ENCODE results near the gene TMC7. TPM values are rescaled to one million over a fixed set of nuclear protein-coding genes. Genes with fewer than 3 reads are reported as not detected.

TMC7 gene
- total RNA-seq, 3 donors from 2014 or later, result 0.64 to 1.3 (median 0.73) TPM

DNA sequence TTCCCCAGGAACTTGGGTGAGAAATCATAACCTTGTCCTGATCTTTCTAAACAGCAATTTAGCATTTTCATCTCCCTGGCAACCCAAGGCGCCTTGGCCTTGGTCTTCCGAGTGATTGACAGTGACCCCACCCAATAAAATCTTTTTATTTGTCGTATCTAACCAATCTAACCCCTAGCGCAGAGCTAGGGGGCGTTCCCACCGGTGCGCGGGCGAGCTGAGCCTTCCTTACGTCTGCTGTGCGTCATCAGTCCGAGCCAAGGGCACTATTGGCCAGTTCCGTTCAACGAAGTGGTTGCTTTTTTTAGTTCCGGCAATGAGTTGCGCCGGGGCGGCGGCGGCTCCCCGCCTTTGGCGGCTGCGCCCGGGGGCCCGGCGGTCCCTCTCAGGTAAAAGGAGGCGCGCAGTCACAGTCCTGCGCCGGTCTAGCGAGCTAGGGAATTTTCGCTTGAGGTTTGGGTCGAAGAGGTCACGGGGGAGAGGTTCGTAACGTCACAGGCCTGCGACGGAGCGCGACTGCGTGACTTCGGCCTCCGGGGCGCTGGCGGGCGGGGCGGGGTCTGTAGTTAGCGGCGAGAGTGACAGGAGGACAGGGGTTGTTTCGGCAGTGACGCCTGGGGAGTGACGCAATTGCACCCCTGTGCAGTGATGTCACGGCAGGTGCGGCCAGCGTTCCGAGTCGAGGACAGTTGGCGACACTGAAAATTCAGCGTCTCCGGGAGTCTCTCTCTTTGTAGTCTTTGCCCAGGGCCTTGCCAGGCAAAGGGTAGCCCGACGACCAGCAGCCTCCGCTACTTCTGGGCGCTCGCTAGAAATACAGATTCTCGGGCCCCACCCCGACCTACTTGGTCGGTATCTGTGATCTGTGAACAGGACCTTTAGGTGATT lies 83.9 kb downstream of the TMC7 start, which contains the start of gene COQ7:
Gene COQ7 (plus strand): TSS at position 266 of the 888 bp plus-strand sequence. CDS start 51 bp downstream, at position 317.
- Histone ChIP-seq H3K4me1 (no peaks in the 10 kb centered on the region), H3K9me3 (no peaks in the 10 kb centered on the region), H3K4me3 (peak within 1 kb of the TSS; percentile 80 to 93 (median 81)), H3K36me3 (no peaks in the 10 kb centered on the region), H3K27me3 (no peaks in the 10 kb centered on the region), H3K27ac (peak within 1 kb of the TSS; percentile 100)
- DNase-seq (ENCODE audit: low spot score in 2 of 2), result peak; percentile 95 to 98
- intact Hi-C loops (cut with DNase I; ENCODE audit: low total_unique reads), result no loop called here
- TF ChIP-seq POLR2AphosphoS5 (IDR thresholded peaks at IDR 0.05), result peak; percentile 19 to 73 (median 67)
- TF ChIP-seq, protein P1, sequence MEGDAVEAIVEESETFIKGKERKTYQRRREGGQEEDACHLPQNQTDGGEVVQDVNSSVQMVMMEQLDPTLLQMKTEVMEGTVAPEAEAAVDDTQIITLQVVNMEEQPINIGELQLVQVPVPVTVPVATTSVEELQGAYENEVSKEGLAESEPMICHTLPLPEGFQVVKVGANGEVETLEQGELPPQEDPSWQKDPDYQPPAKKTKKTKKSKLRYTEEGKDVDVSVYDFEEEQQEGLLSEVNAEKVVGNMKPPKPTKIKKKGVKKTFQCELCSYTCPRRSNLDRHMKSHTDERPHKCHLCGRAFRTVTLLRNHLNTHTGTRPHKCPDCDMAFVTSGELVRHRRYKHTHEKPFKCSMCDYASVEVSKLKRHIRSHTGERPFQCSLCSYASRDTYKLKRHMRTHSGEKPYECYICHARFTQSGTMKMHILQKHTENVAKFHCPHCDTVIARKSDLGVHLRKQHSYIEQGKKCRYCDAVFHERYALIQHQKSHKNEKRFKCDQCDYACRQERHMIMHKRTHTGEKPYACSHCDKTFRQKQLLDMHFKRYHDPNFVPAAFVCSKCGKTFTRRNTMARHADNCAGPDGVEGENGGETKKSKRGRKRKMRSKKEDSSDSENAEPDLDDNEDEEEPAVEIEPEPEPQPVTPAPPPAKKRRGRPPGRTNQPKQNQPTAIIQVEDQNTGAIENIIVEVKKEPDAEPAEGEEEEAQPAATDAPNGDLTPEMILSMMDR (IDR thresholded peaks at IDR 0.05), result peak in 1 of 3 donors; percentile 6
- TF ChIP-seq POLR2A (IDR thresholded peaks at IDR 0.05), result peak; percentile 63

DNA sequence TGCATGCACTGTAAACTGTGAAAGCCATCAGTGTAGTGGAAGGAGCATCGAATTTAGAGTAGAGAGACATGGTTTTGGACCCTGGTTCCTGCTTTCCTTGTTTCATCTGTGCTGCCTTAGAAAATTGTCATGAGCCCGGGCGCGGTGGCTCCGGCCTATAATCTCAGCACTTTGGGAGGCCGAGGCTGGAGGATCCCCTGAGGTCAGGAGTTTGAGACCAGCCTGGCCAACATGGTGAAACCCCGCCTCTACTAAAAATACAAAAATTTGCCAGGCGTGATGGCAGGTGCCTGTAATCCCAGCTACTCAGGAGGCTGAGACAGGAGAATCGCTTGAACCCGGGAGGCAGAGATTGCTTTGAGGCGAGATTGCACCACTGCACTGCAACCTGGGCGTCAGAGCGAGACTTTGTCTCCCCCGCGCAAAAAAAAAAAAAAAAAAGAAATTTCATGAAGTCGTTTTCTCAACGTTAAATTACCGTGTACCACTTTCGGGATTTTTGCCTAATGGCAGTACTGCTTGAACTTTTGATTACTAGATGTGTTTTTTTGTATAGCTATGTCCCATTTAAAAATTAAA lies 84.6 kb downstream of the TMC7 start:
- peak overlapping the region; percentile 100 for H3K27ac ChIP-seq
- peak overlapping the region; percentile 80 to 93 (median 81) for H3K4me3 ChIP-seq
- TF ChIP-seq POLR2A (IDR thresholded peaks at IDR 0.05) (no peak), POLR2AphosphoS5 (IDR thresholded peaks at IDR 0.05) (no peak)
- TF ChIP-seq, protein P1 (IDR thresholded peaks at IDR 0.05), result no peak
- peak in 1 of 2 donors; percentile 34 for DNase-seq (ENCODE audit: low spot score in 2 of 2)
- no peaks in the 10 kb centered on the region for H3K36me3 ChIP-seq
- no peaks in the 10 kb centered on the region for H3K27me3 ChIP-seq
- no peaks in the 10 kb centered on the region for H3K4me1 ChIP-seq
- intact Hi-C loops (cut with DNase I; ENCODE audit: low total_unique reads), result no loop called here
- H3K9me3 ChIP-seq, result no peaks in the 10 kb centered on the region

DNA sequence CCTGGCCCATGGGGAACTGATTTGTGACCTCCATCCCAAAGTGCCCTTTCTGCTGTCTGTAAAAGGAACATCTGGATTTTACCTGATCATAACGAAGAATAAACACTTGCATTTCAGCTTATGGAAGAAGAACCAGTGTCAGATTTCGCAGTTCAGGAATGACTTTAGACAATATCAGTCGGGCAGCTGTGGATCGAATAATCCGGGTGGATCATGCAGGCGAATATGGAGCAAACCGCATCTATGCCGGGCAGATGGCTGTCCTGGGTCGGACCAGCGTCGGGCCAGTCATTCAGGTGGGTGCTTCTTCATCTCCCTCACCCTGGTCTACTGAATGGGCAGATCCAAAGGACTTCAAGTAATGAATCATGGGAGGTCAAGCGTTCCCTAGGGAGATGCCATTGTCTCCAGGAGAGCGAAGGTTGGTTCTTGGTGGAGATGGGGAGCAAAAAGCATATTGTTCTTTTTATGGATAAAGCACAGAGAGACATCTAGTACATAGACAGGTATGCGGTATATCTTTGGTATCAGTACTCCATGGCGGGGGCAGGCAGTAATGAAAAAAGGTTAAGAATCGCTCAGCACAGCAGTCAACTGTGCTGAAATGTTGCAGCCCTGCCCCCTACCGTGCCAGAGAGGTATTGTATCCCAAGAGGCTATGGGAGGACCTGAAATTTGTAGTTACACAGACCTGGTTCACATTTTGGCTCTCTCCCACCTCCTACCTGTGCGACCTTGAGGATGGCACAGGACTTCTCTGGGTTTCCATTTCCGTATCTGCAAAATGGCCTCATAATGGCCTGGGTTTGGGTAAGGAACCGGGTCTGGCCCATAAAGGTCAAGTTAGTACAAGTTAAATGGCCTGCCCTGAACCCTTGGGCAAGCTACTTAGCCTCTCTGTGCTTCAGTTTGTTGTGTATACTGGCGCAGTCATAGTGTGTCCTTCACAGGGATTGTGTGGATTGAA lies 88.4 kb downstream of the TMC7 start:
- no peaks in the 10 kb centered on the region for H3K27me3 ChIP-seq
- no peaks in the 10 kb centered on the region for H3K36me3 ChIP-seq
- intact Hi-C loops (cut with DNase I; ENCODE audit: low total_unique reads), result no loop called here
- peak in 1 of 2 donors; percentile 63 for DNase-seq (ENCODE audit: low spot score in 2 of 2)
- no peaks in the 10 kb centered on the region for H3K4me1 ChIP-seq
- H3K27ac ChIP-seq, result no peak overlapping the region
- TF ChIP-seq POLR2AphosphoS5 (IDR thresholded peaks at IDR 0.05), result no peak
- no peak for TF ChIP-seq POLR2A (IDR thresholded peaks at IDR 0.05)
- TF ChIP-seq, protein P1 (IDR thresholded peaks at IDR 0.05), result peak in 2 of 3 donors; percentile 57 to 67
- no peaks in the 10 kb centered on the region for H3K9me3 ChIP-seq
- no peak overlapping the region for H3K4me3 ChIP-seq

DNA sequence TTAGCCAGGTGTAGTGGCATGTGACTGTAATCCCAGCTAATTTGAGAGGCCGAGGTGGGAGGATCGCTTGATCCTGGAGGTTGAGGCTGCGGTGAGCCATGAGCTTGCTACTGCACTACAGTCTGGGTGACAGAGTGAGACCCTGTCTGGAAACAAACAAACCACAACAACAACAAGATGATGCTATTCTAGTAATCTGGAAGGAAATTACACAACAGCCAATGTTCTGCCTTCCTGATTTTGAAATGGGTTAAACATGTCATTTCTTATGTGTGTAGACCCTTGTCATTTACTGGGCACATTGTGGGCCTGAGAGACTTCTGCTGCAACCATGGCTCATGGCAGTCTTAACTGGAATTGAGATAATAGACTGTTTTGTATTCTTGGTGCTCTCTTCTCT lies 89.6 kb downstream of the TMC7 start:
- H3K27me3 ChIP-seq, result no peaks in the 10 kb centered on the region
- H3K4me3 ChIP-seq, result no peak overlapping the region
- intact Hi-C loops (cut with DNase I; ENCODE audit: low total_unique reads), result no loop called here
- H3K4me1 ChIP-seq, result no peaks in the 10 kb centered on the region
- H3K27ac ChIP-seq, result no peak overlapping the region
- TF ChIP-seq POLR2A (IDR thresholded peaks at IDR 0.05), result no peak
- TF ChIP-seq, protein P1 (IDR thresholded peaks at IDR 0.05), result no peak
- no peak for TF ChIP-seq POLR2AphosphoS5 (IDR thresholded peaks at IDR 0.05)
- DNase-seq (ENCODE audit: low spot score in 2 of 2), result no peak
- no peaks in the 10 kb centered on the region for H3K36me3 ChIP-seq
- H3K9me3 ChIP-seq, result no peaks in the 10 kb centered on the region

Data from breast epithelium (tissue), 4 donors.